ENCODE data around the gene MOK. TPM values are rescaled to one million over a fixed set of nuclear protein-coding genes. Genes with fewer than 3 reads are reported as not detected.
A peak's percentile ranks its signal among the peaks of the same experiment; 100 is the strongest.

MOK gene
- total RNA-seq, 2 experiments from 2014 or later = 6.5 to 7.4 TPM

GRCh38 chr14:102231476-102232347 lies 73.3 kb downstream of the MOK start:
- no peak for DNase-seq
- no peaks in the 10 kb centered on the region for H3K9me3 Mint-ChIP-seq
- H3K4me3 Mint-ChIP-seq = no peak overlapping the region
- no peaks in the 10 kb centered on the region for H3K27me3 Mint-ChIP-seq
- no peaks in the 10 kb centered on the region for H3K36me3 Mint-ChIP-seq
- no peak overlapping the region for H3K27ac Mint-ChIP-seq
- no peaks in the 10 kb centered on the region for H3K4me1 Mint-ChIP-seq

- DNase-seq = no peak
- Mint-ChIP-seq H3K4me1 (no peaks in the 10 kb centered on the region), H3K27ac (no peak overlapping the region), H3K4me3 (no peak overlapping the region), H3K9me3 (no peaks in the 10 kb centered on the region), H3K36me3 (no peaks in the 10 kb centered on the region), H3K27me3 (no peaks in the 10 kb centered on the region)
Measured at GRCh38 chr14:102230481-102231210, 74.3 kb downstream of the MOK start.

GRCh38 chr14:102229739-102230092 lies 75.2 kb downstream of the MOK start:
- Mint-ChIP-seq H3K4me3 (no peak overlapping the region), H3K9me3 (no peaks in the 10 kb centered on the region), H3K27me3 (no peaks in the 10 kb centered on the region), H3K27ac (no peak overlapping the region), H3K36me3 (peaks cover 3% of the 10 kb centered on the region), H3K4me1 (no peaks in the 10 kb centered on the region)
- no peak for DNase-seq

- Mint-ChIP-seq H3K4me1 (no peaks in the 10 kb centered on the region), H3K9me3 (no peaks in the 10 kb centered on the region)
Measured at GRCh38 chr14:102229071-102229738, 75.8 kb downstream of the MOK start.

GRCh38 chr14:102227184-102227964 lies 77.6 kb downstream of the MOK start:
- Mint-ChIP-seq H3K27me3 (no peaks in the 10 kb centered on the region), H3K9me3 (no peaks in the 10 kb centered on the region), H3K4me3 (no peak overlapping the region), H3K27ac (no peak overlapping the region), H3K4me1 (no peaks in the 10 kb centered on the region), H3K36me3 (peaks cover 3% of the 10 kb centered on the region)
- DNase-seq = no peak

More at GRCh38 chr14:102229071-102229738, 75.8 kb downstream of the MOK start:
- Mint-ChIP-seq H3K27me3 (no peaks in the 10 kb centered on the region), H3K27ac (no peak overlapping the region), H3K36me3 (peaks cover 3% of the 10 kb centered on the region), H3K4me3 (no peak overlapping the region)
- DNase-seq = no peak

GRCh38 chr14:102226356-102227125 lies 78.4 kb downstream of the MOK start:
- Mint-ChIP-seq H3K27me3 (no peaks in the 10 kb centered on the region), H3K36me3 (peaks cover 3% of the 10 kb centered on the region), H3K4me1 (no peaks in the 10 kb centered on the region), H3K27ac (no peak overlapping the region), H3K9me3 (no peaks in the 10 kb centered on the region), H3K4me3 (no peak overlapping the region)
- no peak for DNase-seq

GRCh38 chr14:102225936-102226335 lies 79.0 kb downstream of the MOK start:
- no peak overlapping the region for H3K4me3 Mint-ChIP-seq
- DNase-seq = no peak
- H3K27me3 Mint-ChIP-seq = no peaks in the 10 kb centered on the region
- peaks cover under 1% of the 10 kb centered on the region for H3K4me1 Mint-ChIP-seq
- peaks cover 3% of the 10 kb centered on the region for H3K36me3 Mint-ChIP-seq
- no peaks in the 10 kb centered on the region for H3K9me3 Mint-ChIP-seq
- no peak overlapping the region for H3K27ac Mint-ChIP-seq

GRCh38 chr14:102225386-102225785 lies 79.6 kb downstream of the MOK start:
- no peak overlapping the region for H3K27ac Mint-ChIP-seq
- peaks cover 3% of the 10 kb centered on the region for H3K4me1 Mint-ChIP-seq
- no peak overlapping the region for H3K4me3 Mint-ChIP-seq

GRCh38 chr14:102223682-102224081 lies 81.3 kb downstream of the MOK start:
- Mint-ChIP-seq H3K27ac (no peak overlapping the region), H3K4me3 (no peak overlapping the region), H3K9me3 (no peaks in the 10 kb centered on the region), H3K36me3 (peaks cover 3% of the 10 kb centered on the region), H3K4me1 (peaks cover 10% of the 10 kb centered on the region), H3K27me3 (no peaks in the 10 kb centered on the region)
- no peak for DNase-seq

More at GRCh38 chr14:102225386-102225785, 79.6 kb downstream of the MOK start:
- H3K36me3 Mint-ChIP-seq = peaks cover 3% of the 10 kb centered on the region
- H3K27me3 Mint-ChIP-seq = no peaks in the 10 kb centered on the region
- DNase-seq = no peak
- H3K9me3 Mint-ChIP-seq = no peaks in the 10 kb centered on the region

GRCh38 chr14:102222751-102223150 lies 82.2 kb downstream of the MOK start:
- Mint-ChIP-seq H3K4me1 (peaks cover 11% of the 10 kb centered on the region), H3K9me3 (no peaks in the 10 kb centered on the region), H3K27me3 (no peaks in the 10 kb centered on the region), H3K4me3 (no peak overlapping the region), H3K27ac (no peak overlapping the region), H3K36me3 (peaks cover 3% of the 10 kb centered on the region)
- DNase-seq = no peak

- H3K27me3 Mint-ChIP-seq = no peaks in the 10 kb centered on the region
- no peak for DNase-seq
- no peaks in the 10 kb centered on the region for H3K9me3 Mint-ChIP-seq
- peaks cover 16% of the 10 kb centered on the region for H3K4me1 Mint-ChIP-seq
- peaks cover 3% of the 10 kb centered on the region for H3K36me3 Mint-ChIP-seq
- no peak overlapping the region for H3K4me3 Mint-ChIP-seq
- no peak overlapping the region for H3K27ac Mint-ChIP-seq
Measured at GRCh38 chr14:102222009-102222575, 82.9 kb downstream of the MOK start.

- no peak overlapping the region for H3K4me3 Mint-ChIP-seq
- no peak for DNase-seq
- peaks cover 3% of the 10 kb centered on the region for H3K36me3 Mint-ChIP-seq
- H3K27me3 Mint-ChIP-seq = no peaks in the 10 kb centered on the region
- peaks cover 16% of the 10 kb centered on the region for H3K4me1 Mint-ChIP-seq
- H3K9me3 Mint-ChIP-seq = no peaks in the 10 kb centered on the region
- peak overlapping the region; percentile 29 for H3K27ac Mint-ChIP-seq
Measured at GRCh38 chr14:102221026-102221425, 83.9 kb downstream of the MOK start.

GRCh38 chr14:102220031-102220430 lies 84.9 kb downstream of the MOK start:
- peaks cover 16% of the 10 kb centered on the region for H3K4me1 Mint-ChIP-seq
- H3K4me3 Mint-ChIP-seq = no peak overlapping the region
- peak; percentile 23 for DNase-seq
- H3K36me3 Mint-ChIP-seq = no peaks in the 10 kb centered on the region
- no peaks in the 10 kb centered on the region for H3K27me3 Mint-ChIP-seq
- H3K27ac Mint-ChIP-seq = peak overlapping the region; percentile 54
- no peaks in the 10 kb centered on the region for H3K9me3 Mint-ChIP-seq

- no peak for DNase-seq
- Mint-ChIP-seq H3K36me3 (no peaks in the 10 kb centered on the region), H3K4me1 (peaks cover 16% of the 10 kb centered on the region), H3K27me3 (no peaks in the 10 kb centered on the region), H3K4me3 (no peak overlapping the region), H3K27ac (no peak overlapping the region), H3K9me3 (no peaks in the 10 kb centered on the region)
Measured at GRCh38 chr14:102219316-102219715, 85.6 kb downstream of the MOK start.

Measured in activated naive CD8-positive, alpha-beta T cell treated with anti-CD3 and anti-CD28 coated beads for 36 hours (primary cell).